SIG-M5 treated with dmso at 0.1 percent for 504 hours (cell line): ENCODE measurements around the gene MYOF.
A peak's percentile ranks its signal among the peaks of the same experiment; 100 is the strongest.
"Not testable (repeated sequence)": the region's sequence is repeated elsewhere in the genome, so short reads cannot be mapped to it uniquely, and the experiment has no call there.

ENCODE experiments used
- DNase-seq: peaks from one replicate; lab custom pipeline; 2025; ENCODE audit not compliant: unreplicated experiment; lab: John Stamatoyannopoulos, UW

Gene MYOF

DNA sequence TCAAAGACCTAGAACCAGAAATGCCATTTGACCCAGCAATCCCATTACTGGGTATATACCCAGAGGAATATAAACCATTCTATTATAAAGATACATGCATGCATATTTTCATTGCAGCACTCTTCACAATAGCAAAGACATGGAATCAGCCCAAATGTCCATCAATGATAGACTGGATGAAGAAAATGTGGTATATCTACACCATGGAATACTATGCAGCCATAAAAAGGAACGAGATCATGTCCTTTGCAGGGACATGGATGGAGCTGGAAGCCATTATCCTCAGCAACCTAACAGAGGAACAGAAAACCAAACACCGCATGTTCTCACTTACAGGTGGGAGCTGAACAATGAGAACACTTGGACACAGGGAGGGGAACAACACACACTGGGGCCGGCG is 123.7 kb downstream of the MYOF start:
- not testable (repeated sequence) for DNase-seq

DNA sequence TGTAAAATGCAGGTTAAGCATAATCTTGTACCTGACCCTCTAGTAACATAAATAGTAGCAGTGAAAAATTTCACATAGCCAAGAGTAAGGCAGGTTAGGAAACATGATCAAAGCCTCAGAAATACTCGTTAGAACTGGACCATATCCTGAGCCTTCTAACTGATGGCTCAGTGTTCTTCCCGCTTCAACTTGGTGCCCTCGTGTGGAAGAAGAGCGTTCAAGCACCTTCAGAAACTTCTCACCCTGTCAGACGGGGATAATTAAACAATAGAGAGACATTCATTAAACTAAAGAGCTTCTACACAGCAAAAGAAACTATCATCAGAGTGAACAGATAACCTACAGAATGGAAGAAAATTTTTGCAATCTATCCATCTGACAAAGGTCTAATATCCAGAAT is 124.5 kb downstream of the MYOF start:
- peak; percentile 45 for DNase-seq

GRCh38 chr10:93356516-93356915 is 125.6 kb downstream of the MYOF start:
- no peak for DNase-seq

GRCh38 chr10:93352638-93353383 is 129.3 kb downstream of the MYOF start:
- DNase-seq: peak; percentile 19

GRCh38 chr10:93346694-93347093 is 135.4 kb downstream of the MYOF start:
- DNase-seq: no peak

GRCh38 chr10:93346108-93346507 is 136.0 kb downstream of the MYOF start:
- no peak for DNase-seq

- no peak for DNase-seq
Measured at GRCh38 chr10:93344691-93345090, 137.4 kb downstream of the MYOF start.

DNA sequence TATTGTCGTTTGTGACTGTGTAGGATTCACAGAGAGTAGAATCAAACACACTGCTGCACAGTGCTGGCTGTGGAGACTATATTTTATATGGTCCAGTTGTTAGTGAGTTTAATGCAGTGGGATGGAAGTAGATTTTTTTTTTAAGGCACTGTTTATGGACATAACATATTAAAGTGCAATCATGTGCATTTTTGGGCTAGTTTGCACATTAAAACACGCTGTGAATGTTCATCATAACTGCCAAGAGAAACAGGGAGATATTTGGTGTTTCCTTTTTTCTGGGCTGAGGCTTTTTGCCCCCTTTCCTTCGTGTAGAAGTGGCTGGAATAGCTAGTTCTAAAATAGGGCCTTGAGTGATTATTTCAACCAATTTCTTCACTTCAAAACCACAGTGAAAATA is 139.2 kb downstream of the MYOF start:
- DNase-seq: no peak

DNA sequence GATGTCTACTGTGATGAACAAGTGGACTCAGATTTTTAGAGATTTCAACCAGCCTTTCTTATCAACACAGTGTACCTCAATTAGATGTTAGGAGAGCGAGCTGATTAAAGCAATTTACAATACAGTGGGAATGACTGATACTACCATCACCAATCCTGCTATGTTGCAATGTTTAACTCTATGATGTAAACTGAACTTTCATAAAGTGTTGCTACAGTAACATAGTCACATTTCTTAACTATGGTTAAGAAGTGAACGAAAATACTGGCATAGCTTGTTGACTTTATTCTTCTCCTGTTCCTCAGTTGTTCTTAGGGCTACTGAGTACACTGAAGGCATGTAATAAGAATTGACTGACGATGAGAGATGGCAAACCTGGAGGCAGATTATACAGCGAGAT is 139.8 kb downstream of the MYOF start:
- DNase-seq: no peak

- no peak for DNase-seq
Measured at GRCh38 chr10:93337309-93337721, 144.8 kb downstream of the MYOF start.

GRCh38 chr10:93336678-93337077 is 145.5 kb downstream of the MYOF start:
- DNase-seq: no peak

DNA sequence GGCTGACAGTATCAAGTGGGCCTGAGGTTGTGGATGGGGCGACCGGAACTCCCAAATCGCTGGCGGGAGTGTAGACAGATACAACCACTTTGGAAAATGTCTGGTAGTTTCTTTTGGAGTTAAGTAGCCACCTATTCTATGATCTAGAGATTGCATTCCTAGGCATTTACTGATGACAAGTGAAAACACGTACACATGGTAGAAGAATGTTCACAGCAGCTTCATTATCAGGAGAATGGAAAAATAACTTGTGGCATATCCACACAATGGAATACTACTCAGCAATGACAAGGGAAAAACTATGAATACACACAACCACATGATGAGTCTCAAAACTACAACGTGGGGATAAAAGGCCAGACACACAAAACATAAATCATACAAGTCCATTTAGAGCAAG is 146.0 kb downstream of the MYOF start:
- DNase-seq: no peak

- no peak for DNase-seq
Measured at GRCh38 chr10:93334901-93335327, 147.2 kb downstream of the MYOF start.

GRCh38 chr10:93334181-93334580 is 148.0 kb downstream of the MYOF start:
- DNase-seq: no peak

DNA sequence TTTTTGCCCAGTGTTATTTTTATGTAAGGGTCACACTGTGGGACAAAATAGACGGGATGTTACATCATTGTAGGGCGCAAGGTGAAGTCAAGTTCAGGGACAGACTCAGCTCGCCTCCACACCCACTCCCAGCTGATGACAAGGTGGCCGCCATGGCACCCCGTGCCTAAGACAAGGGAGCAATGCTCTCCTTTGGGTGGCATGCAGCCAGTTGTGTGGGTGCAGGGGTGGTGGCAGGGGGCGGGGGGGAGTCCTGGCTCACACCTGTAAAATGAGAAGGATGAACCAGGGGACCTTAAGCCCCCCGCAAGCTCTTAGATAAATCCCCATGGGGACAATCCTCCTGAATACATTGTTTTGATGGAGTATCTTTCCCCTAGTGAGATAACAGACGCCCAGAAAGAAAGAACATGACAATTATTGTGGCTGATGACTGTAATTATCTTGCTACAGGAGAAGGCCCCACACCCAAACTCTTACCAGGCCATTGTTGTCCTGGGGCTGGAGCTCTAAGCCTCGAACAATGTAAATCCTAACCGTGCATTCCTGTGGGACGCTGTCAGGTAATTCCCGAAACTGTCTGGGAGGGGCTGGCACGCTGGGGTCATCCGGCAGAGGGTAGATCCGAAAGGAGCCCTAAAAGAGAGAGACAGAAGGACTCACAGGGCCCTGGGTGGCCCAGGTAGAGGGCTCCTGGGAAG is 148.7 kb downstream of the MYOF start:
- DNase-seq: no peak

DNA sequence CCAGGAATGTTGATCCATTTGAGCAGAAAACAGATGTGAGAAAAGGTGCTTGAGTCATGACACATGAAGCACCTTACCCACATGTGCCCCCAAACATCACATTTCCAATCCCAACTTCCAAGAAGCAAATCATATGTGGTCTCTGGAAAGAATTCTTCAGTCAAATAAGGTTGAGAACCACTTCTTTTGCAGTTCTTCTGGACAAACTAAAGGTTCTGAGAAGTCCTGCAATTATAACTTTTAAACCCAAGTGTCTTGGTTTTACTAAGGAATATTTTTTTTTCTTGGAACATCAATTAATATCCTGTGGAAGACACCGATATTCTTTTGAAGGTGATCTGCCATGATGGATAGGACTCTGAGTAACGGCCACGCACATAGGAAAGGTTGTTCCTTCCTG is 151.3 kb downstream of the MYOF start:
- no peak for DNase-seq

GRCh38 chr10:93319896-93320295 is 162.2 kb downstream of the MYOF start:
- DNase-seq: no peak

DNA sequence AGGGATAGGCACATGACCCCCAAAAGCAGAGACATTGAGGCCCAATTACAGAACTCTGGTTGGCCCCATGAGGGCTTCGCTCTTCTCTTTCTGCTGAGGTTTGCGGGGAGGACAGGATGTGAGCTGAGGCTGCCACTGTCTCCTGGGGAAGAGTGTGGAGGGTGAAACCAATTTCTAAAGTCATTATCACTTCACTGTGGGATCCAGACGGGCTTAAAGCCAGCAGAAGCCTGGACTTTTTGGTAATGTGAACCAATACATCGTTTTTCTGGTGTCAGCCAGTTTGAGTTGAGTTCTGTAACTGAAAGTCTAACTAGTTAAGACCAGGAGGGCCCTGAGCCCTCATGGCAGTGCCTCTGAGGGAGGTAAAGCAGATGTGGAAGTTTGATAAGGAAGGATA is 163.0 kb downstream of the MYOF start:
- no peak for DNase-seq

- no peak for DNase-seq
Measured at GRCh38 chr10:93315246-93315645, 166.9 kb downstream of the MYOF start.

DNA sequence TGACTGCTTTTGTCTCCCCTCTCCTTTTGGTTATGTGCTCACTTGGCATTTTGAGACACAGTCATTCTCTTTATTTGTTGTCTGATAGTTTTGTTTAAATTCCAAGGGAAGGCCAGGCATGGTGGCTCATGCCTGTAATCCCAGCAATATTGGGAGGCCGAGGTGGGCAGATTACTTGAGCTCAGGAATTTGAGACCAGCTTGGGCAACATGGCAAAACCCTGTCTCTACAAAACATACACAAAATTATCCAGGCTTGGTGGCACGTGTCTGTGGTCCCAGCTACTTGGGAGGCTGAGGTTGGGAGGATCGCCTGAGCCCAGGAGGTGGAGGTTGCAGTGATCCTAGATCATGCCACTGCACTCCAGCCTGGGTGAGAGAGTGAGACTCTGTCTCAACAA is 167.5 kb downstream of the MYOF start:
- not testable (repeated sequence) for DNase-seq

- DNase-seq: peak; percentile 58
Measured at GRCh38 chr10:93313798-93314197, 168.3 kb downstream of the MYOF start.

DNA sequence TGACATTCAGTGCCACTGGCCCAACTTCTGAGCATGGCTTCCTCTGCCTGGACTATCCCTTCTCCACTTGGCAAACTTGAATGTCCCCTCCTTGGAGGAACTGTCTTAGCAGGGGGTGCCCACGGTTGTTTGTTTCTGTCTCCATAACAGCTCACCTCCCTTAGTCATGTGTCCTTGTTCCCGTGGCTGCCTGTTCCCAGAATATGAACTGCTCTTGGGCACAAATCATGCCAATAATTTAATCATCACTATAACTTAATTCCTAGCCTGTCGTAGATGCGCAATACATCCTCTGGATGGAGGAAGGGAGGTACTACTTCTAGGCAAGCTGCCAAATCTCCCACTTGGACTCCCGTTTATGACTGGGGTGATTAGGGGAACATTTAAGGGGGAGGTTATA is 173.1 kb downstream of the MYOF start:
- no peak for DNase-seq

GRCh38 chr10:93305122-93305521 is 177.0 kb downstream of the MYOF start:
- no peak for DNase-seq
